Measurements from ENCODE around the gene ARVCF.

ARVCF gene

GRCh38 chr22:19982991-19983578, 33.5 kb downstream of the ARVCF start:
- H3K36me3 ChIP-seq (ENCODE audit: control insufficient read depth, insufficient read depth, low read length), result peaks cover 32% of the 10 kb centered on the region

GRCh38 chr22:19981961-19982920, 34.4 kb downstream of the ARVCF start:
- H3K36me3 ChIP-seq (ENCODE audit: control insufficient read depth, insufficient read depth, low read length), result peaks cover 32% of the 10 kb centered on the region
- no peak overlapping the region for H3K9ac ChIP-seq (ENCODE audit: low read depth, low read length)
- no peaks in the 10 kb centered on the region for H3K27me3 ChIP-seq (ENCODE audit: control insufficient read depth, insufficient read depth, low read length)
- H3K9me3 ChIP-seq (ENCODE audit: control insufficient read depth, insufficient read depth, low read length), result no peaks in the 10 kb centered on the region
- H3K4me3 ChIP-seq (ENCODE audit: low read depth, low read length), result no peak overlapping the region
- peaks cover 4% of the 10 kb centered on the region for H3K4me1 ChIP-seq (ENCODE audit: control insufficient read depth, insufficient read depth, low read length)

More at GRCh38 chr22:19982991-19983578, 33.5 kb downstream of the ARVCF start:
- Histone ChIP-seq H3K9me3 (ENCODE audit: control insufficient read depth, insufficient read depth, low read length) (no peaks in the 10 kb centered on the region), H3K4me1 (ENCODE audit: control insufficient read depth, insufficient read depth, low read length) (peaks cover 4% of the 10 kb centered on the region), H3K9ac (ENCODE audit: low read depth, low read length) (no peak overlapping the region), H3K27me3 (ENCODE audit: control insufficient read depth, insufficient read depth, low read length) (no peaks in the 10 kb centered on the region), H3K4me3 (ENCODE audit: low read depth, low read length) (no peak overlapping the region)

GRCh38 chr22:19981171-19981960, 35.3 kb downstream of the ARVCF start:
- Histone ChIP-seq H3K4me3 (ENCODE audit: low read depth, low read length) (no peak overlapping the region), H3K27me3 (ENCODE audit: control insufficient read depth, insufficient read depth, low read length) (no peaks in the 10 kb centered on the region), H3K9me3 (ENCODE audit: control insufficient read depth, insufficient read depth, low read length) (no peaks in the 10 kb centered on the region), H3K36me3 (ENCODE audit: control insufficient read depth, insufficient read depth, low read length) (peaks cover 37% of the 10 kb centered on the region), H3K9ac (ENCODE audit: low read depth, low read length) (no peak overlapping the region), H3K4me1 (ENCODE audit: control insufficient read depth, insufficient read depth, low read length) (peaks cover 4% of the 10 kb centered on the region)

GRCh38 chr22:19980766-19981165, 35.9 kb downstream of the ARVCF start:
- Histone ChIP-seq H3K27me3 (ENCODE audit: control insufficient read depth, insufficient read depth, low read length) (no peaks in the 10 kb centered on the region), H3K4me1 (ENCODE audit: control insufficient read depth, insufficient read depth, low read length) (no peaks in the 10 kb centered on the region), H3K36me3 (ENCODE audit: control insufficient read depth, insufficient read depth, low read length) (peaks cover 34% of the 10 kb centered on the region), H3K9ac (ENCODE audit: low read depth, low read length) (no peak overlapping the region), H3K4me3 (ENCODE audit: low read depth, low read length) (no peak overlapping the region), H3K9me3 (ENCODE audit: control insufficient read depth, insufficient read depth, low read length) (no peaks in the 10 kb centered on the region)

- H3K4me3 ChIP-seq (ENCODE audit: low read depth, low read length), result no peak overlapping the region
These were observed 36.7 kb downstream of the ARVCF start for GRCh38 chr22:19979712-19980493.

GRCh38 chr22:19978748-19979147, 37.9 kb downstream of the ARVCF start:
- Histone ChIP-seq H3K36me3 (ENCODE audit: control insufficient read depth, insufficient read depth, low read length) (peaks cover 38% of the 10 kb centered on the region), H3K27me3 (ENCODE audit: control insufficient read depth, insufficient read depth, low read length) (no peaks in the 10 kb centered on the region), H3K9ac (ENCODE audit: low read depth, low read length) (no peak overlapping the region), H3K4me3 (ENCODE audit: low read depth, low read length) (no peak overlapping the region), H3K9me3 (ENCODE audit: control insufficient read depth, insufficient read depth, low read length) (no peaks in the 10 kb centered on the region), H3K4me1 (ENCODE audit: control insufficient read depth, insufficient read depth, low read length) (no peaks in the 10 kb centered on the region)

More at GRCh38 chr22:19979712-19980493, 36.7 kb downstream of the ARVCF start:
- Histone ChIP-seq H3K9me3 (ENCODE audit: control insufficient read depth, insufficient read depth, low read length) (no peaks in the 10 kb centered on the region), H3K36me3 (ENCODE audit: control insufficient read depth, insufficient read depth, low read length) (peaks cover 34% of the 10 kb centered on the region), H3K4me1 (ENCODE audit: control insufficient read depth, insufficient read depth, low read length) (no peaks in the 10 kb centered on the region), H3K9ac (ENCODE audit: low read depth, low read length) (no peak overlapping the region), H3K27me3 (ENCODE audit: control insufficient read depth, insufficient read depth, low read length) (no peaks in the 10 kb centered on the region)

- H3K9ac ChIP-seq (ENCODE audit: low read depth, low read length), result no peak overlapping the region
- no peaks in the 10 kb centered on the region for H3K27me3 ChIP-seq (ENCODE audit: control insufficient read depth, insufficient read depth, low read length)
- H3K4me1 ChIP-seq (ENCODE audit: control insufficient read depth, insufficient read depth, low read length), result no peaks in the 10 kb centered on the region
- H3K36me3 ChIP-seq (ENCODE audit: control insufficient read depth, insufficient read depth, low read length), result peaks cover 48% of the 10 kb centered on the region
- no peak overlapping the region for H3K4me3 ChIP-seq (ENCODE audit: low read depth, low read length)
- H3K9me3 ChIP-seq (ENCODE audit: control insufficient read depth, insufficient read depth, low read length), result no peaks in the 10 kb centered on the region
These were observed 39.1 kb downstream of the ARVCF start for GRCh38 chr22:19977296-19978243.

- Histone ChIP-seq H3K9ac (ENCODE audit: low read depth, low read length) (no peak overlapping the region), H3K36me3 (ENCODE audit: control insufficient read depth, insufficient read depth, low read length) (peaks cover 54% of the 10 kb centered on the region), H3K4me1 (ENCODE audit: control insufficient read depth, insufficient read depth, low read length) (no peaks in the 10 kb centered on the region), H3K9me3 (ENCODE audit: control insufficient read depth, insufficient read depth, low read length) (no peaks in the 10 kb centered on the region), H3K4me3 (ENCODE audit: low read depth, low read length) (no peak overlapping the region), H3K27me3 (ENCODE audit: control insufficient read depth, insufficient read depth, low read length) (no peaks in the 10 kb centered on the region)
These were observed 40.0 kb downstream of the ARVCF start for GRCh38 chr22:19976671-19977070.

GRCh38 chr22:19975707-19976035, 41.0 kb downstream of the ARVCF start:
- Histone ChIP-seq H3K9me3 (ENCODE audit: control insufficient read depth, insufficient read depth, low read length) (no peaks in the 10 kb centered on the region), H3K4me3 (ENCODE audit: low read depth, low read length) (no peak overlapping the region), H3K36me3 (ENCODE audit: control insufficient read depth, insufficient read depth, low read length) (peaks cover 54% of the 10 kb centered on the region), H3K27me3 (ENCODE audit: control insufficient read depth, insufficient read depth, low read length) (no peaks in the 10 kb centered on the region), H3K4me1 (ENCODE audit: control insufficient read depth, insufficient read depth, low read length) (no peaks in the 10 kb centered on the region), H3K9ac (ENCODE audit: low read depth, low read length) (no peak overlapping the region)

GRCh38 chr22:19974935-19975706, 41.5 kb downstream of the ARVCF start:
- Histone ChIP-seq H3K27me3 (ENCODE audit: control insufficient read depth, insufficient read depth, low read length) (no peaks in the 10 kb centered on the region), H3K4me3 (ENCODE audit: low read depth, low read length) (no peak overlapping the region), H3K9me3 (ENCODE audit: control insufficient read depth, insufficient read depth, low read length) (no peaks in the 10 kb centered on the region), H3K4me1 (ENCODE audit: control insufficient read depth, insufficient read depth, low read length) (no peaks in the 10 kb centered on the region), H3K9ac (ENCODE audit: low read depth, low read length) (no peak overlapping the region), H3K36me3 (ENCODE audit: control insufficient read depth, insufficient read depth, low read length) (peaks cover 53% of the 10 kb centered on the region)
